ENCODE measurements around the gene MPDU1. TPM values are rescaled to one million over a fixed set of nuclear protein-coding genes. Genes with fewer than 3 reads are reported as not detected.

Gene MPDU1
- total RNA-seq, 1 experiment from 2014 or later, result 57.0 TPM

- H3K36me3 Mint-ChIP-seq, result peaks cover 43% of the 10 kb centered on the region
These were observed 3.6 kb upstream of the MPDU1 start for GRCh38 chr17:7579834-7580603.

More at GRCh38 chr17:7579834-7580603, 3.6 kb upstream of the MPDU1 start:
- ChIA-PET POLR2A (interaction anchor here (0.8 to 2.6 kb wide), 3 partner anchors 10 to 107 kb away, joined by 3 to 17 read pairs (median 12); partner anchors contain the start of genes SOX15, TP53 and WRAP53), CTCF (interaction anchor here (1.3 to 4.3 kb wide), 6 partner anchors 10 to 108 kb away, joined by 3 to 36 read pairs (median 7); partner anchors contain the start of genes SOX15, TP53 and WRAP53)
- ATAC-seq (no peak), DNase-seq (ENCODE audit: low spot score) (no peak)
- Mint-ChIP-seq H3K27ac (peak overlapping the region; percentile 75), H3K4me3 (no peak overlapping the region), H3K9me3 (no peaks in the 10 kb centered on the region), H3K27me3 (ENCODE audit: low read depth) (no peaks in the 10 kb centered on the region), H3K4me1 (peaks cover 64% of the 10 kb centered on the region)
- TF ChIP-seq ZNF138 (CRISPR knock-in tag; conservative IDR thresholded peaks at IDR 0.05) (no peak), IRF1 (CRISPR knock-in tag; IDR thresholded peaks at IDR 0.05) (no peak), E2F1 (CRISPR knock-in tag; IDR thresholded peaks at IDR 0.05) (no peak), NR1H2 (CRISPR knock-in tag; IDR thresholded peaks at IDR 0.05) (no peak), ATF3 (CRISPR knock-in tag; conservative IDR thresholded peaks at IDR 0.05) (no peak), ZNF317 (CRISPR knock-in tag; IDR thresholded peaks at IDR 0.05; ENCODE audit: borderline replicate concordance, low read depth) (no peak), ATF2 (CRISPR knock-in tag; IDR thresholded peaks at IDR 0.05; ENCODE audit: borderline replicate concordance, low read depth) (no peak), TCF7 (CRISPR knock-in tag; IDR thresholded peaks at IDR 0.05; ENCODE audit: low read depth) (no peak), ZNF512 (CRISPR knock-in tag; IDR thresholded peaks at IDR 0.05; ENCODE audit: borderline replicate concordance) (no peak), ZNF121 (CRISPR knock-in tag; IDR thresholded peaks at IDR 0.05) (no peak), CBFB (CRISPR knock-in tag; IDR thresholded peaks at IDR 0.05; ENCODE audit: low read depth) (no peak), ZNF281 (CRISPR knock-in tag; IDR thresholded peaks at IDR 0.05) (no peak), FOXK1 (CRISPR knock-in tag; IDR thresholded peaks at IDR 0.05) (no peak)
